Posterior cingulate gyrus (tissue), 11 donors: ENCODE results near the gene TMUB1.

ENCODE experiments used
- DNase-seq, 10 donors: peaks; one replicate each; pipeline versions ENCODE4 v3.0.0 to v3.0.0-alpha.2; 2020 to 2021; ENCODE audit warnings: mixed read lengths in 3 of 10
- intact Hi-C: fragments of 100-400 bp; cut with DNase I; formaldehyde crosslinking; loops from one replicate; pipeline ENCODE4 v1.15.1; 2023

The TMUB1 gene

GRCh38 chr7:151109094-151110048 is 26.1 kb upstream of the TMUB1 start:
- intact Hi-C loops, result loop anchor here (5.0 kb wide), 1 partner anchor 32 kb away; no protein-coding TSS in a partner anchor
- no peak for DNase-seq

- no peak for DNase-seq
- intact Hi-C loops, result no loop called here
Observed at GRCh38 chr7:151107882-151108281, 24.6 kb upstream of the TMUB1 start.

GRCh38 chr7:151104411-151105235 is 21.3 kb upstream of the TMUB1 start:
- peak in 1 of 10 donors; percentile 88 for DNase-seq
- intact Hi-C loops, result no loop called here

GRCh38 chr7:151103973-151104372 is 20.7 kb upstream of the TMUB1 start:
- intact Hi-C loops, result no loop called here
- no peak for DNase-seq

GRCh38 chr7:151102991-151103390 is 19.7 kb upstream of the TMUB1 start:
- DNase-seq, result no peak
- intact Hi-C loops, result no loop called here

GRCh38 chr7:151101621-151102396 is 18.5 kb upstream of the TMUB1 start:
- no peak for DNase-seq
- intact Hi-C loops, result no loop called here

- intact Hi-C loops, result no loop called here
- no peak for DNase-seq
Observed at GRCh38 chr7:151100921-151101320, 17.6 kb upstream of the TMUB1 start.

GRCh38 chr7:151099486-151100211 is 16.4 kb upstream of the TMUB1 start:
- intact Hi-C loops, result no loop called here
- no peak for DNase-seq

- intact Hi-C loops, result no loop called here
- peak in 1 of 10 donors; percentile 89 for DNase-seq
Observed at GRCh38 chr7:151095828-151096475, 12.7 kb upstream of the TMUB1 start.

GRCh38 chr7:151095123-151095797 is 12.0 kb upstream of the TMUB1 start:
- DNase-seq, result peak in 1 of 10 donors; percentile 87
- intact Hi-C loops, result no loop called here

GRCh38 chr7:151094675-151095074 is 11.4 kb upstream of the TMUB1 start:
- no peak for DNase-seq
- intact Hi-C loops, result no loop called here

- no peak for DNase-seq
- intact Hi-C loops, result no loop called here
Observed at GRCh38 chr7:151093748-151094147, 10.5 kb upstream of the TMUB1 start.

- intact Hi-C loops, result no loop called here
- no peak for DNase-seq
Observed at GRCh38 chr7:151091988-151092387, 8.7 kb upstream of the TMUB1 start.

- no peak for DNase-seq
Observed at GRCh38 chr7:151091431-151091830, 8.1 kb upstream of the TMUB1 start.

GRCh38 chr7:151091003-151091402 is 7.7 kb upstream of the TMUB1 start:
- intact Hi-C loops, result no loop called here
- no peak for DNase-seq

More at GRCh38 chr7:151091431-151091830, 8.1 kb upstream of the TMUB1 start:
- intact Hi-C loops, result no loop called here

- peak in 1 of 10 donors; percentile 85 for DNase-seq
- intact Hi-C loops, result no loop called here
Observed at GRCh38 chr7:151089893-151090730, 6.8 kb upstream of the TMUB1 start.

- intact Hi-C loops, result no loop called here
- peak in 3 of 10 donors; percentile 36 to 89 (median 87) for DNase-seq
Observed at GRCh38 chr7:151088856-151089699, 5.8 kb upstream of the TMUB1 start.
